Activated CD4-positive, CD25-positive, alpha-beta regulatory T cell (primary cell): ENCODE data around the gene DMPK.
"Not testable (repeated sequence)": the region's sequence is repeated elsewhere in the genome, so short reads cannot be mapped to it uniquely, and the experiment has no call there.

Experiments
- DNase-seq, 4 experiments: peaks; one replicate each; lab custom pipeline; 2025; lab: John Stamatoyannopoulos, UW

Gene DMPK

DNA sequence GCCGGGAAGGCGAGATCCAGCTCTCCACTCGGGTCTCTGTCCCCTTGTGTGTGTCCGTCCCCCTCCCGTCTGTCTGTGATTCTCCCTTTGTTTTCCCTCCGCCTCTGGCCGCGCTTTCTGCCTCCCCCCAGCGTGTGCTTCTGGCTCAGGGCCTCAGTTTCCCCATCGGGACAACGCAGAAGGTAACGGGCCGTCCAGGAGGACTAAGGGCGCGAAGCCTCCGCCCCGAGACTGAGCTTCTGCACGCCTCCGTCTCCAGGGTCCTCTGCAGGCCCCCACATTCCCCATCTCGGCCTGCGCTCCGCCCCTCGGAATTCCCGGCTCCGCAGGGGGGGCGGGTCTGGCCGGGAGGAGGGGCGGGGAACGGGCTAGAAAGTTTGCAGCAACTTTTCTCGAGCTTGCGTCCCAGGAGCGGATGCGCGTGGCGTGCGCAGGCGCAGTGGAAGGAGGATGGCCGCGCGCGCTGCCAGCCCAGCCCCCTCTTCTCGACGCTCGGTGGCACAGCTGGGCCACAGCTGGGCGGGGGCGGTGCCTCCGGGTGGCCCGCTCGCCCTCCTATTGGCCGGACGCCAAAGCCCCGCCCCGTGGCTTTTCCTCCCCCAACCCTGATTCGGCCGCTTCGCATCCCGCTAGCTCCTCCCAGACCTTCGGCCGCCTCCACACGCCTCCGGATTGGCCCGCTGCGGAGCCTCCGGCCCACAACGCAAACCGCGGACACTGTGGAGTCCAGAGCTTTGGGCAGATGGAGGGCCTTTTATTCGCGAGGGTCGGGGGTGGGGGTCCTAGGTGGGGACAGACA lies 13.1 kb downstream of the DMPK start, which contains the start of gene SIX5:
Gene SIX5 (minus strand): TSS at position 269 of the 799 bp plus-strand sequence. CDS start 408 bp downstream, outside the sequence.
- DNase-seq = peak; percentile 88 to 92 (median 90)

- DNase-seq = no peak
Observed at GRCh38 chr19:45768655-45768983, 13.7 kb downstream of the DMPK start.

DNA sequence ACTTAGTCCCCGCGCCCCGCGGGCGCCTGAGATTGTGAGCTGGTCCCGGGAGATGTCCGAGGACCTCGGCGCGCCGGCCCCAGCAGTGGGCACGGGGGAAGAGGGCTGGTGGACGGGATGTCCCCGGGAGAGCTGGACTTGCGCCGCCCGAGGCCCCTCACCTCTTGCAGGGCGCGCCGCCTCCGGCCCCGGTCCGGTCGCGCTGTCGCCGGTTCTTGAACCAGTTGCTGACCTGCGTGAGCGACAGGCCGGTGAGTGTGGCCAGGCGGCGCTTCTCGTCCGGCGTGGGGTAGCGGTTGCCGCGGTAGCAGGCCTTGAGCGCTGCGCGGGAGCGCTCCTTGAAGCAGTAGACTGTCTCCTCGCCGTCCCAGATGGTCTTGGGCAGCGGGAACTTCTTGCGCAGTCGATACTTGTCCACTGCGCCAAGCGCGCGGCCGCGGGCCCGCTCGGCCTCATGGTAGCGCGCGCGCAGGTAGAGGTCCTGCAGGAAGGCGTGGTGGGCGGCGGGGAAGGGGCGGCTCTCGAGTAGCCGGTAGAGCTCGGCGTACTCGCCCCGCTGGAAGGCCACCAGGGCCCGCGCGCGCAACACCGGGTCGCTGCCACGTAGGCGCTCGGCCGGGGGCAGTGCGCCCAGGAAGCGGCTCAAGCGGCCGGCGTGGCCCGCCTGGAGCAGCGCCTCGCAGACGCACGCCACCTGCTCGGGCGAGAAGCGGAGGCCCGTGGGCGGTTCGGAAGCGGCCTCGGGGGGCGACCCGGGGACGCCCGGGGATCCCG lies 14.2 kb downstream of the DMPK start:
- DNase-seq = no peak

- no peak for DNase-seq
Observed at GRCh38 chr19:45767410-45767880, 14.8 kb downstream of the DMPK start.

DNA sequence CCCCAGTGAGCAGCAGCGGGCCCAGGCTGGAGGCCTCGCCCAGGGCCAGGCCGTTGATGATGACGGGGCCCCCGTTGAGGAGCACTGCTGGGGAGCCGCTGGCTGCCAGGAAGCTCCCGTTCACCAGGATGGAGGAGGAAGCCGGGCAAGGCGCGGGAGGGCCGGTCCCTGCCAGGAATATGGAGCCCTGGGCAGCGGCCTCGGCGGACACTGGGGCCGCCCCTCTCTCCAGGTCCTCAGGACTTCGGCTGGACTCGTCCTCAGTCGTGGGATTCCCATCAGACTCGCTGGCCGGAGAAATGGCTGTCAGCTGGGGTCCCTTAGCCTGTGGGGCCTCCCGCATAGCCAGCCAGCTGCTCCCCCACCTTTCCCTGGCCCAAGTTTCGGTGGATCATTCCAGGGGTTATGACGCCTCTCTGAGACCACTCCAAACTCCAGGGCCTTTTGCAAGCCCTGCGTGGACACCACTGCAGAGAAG lies 15.4 kb downstream of the DMPK start:
- DNase-seq = no peak

- peak in 1 of 4 experiments; percentile 20 for DNase-seq
Observed at GRCh38 chr19:45766296-45766868, 15.9 kb downstream of the DMPK start.

- no peak for DNase-seq
Observed at GRCh38 chr19:45765702-45766295, 16.5 kb downstream of the DMPK start.

DNA sequence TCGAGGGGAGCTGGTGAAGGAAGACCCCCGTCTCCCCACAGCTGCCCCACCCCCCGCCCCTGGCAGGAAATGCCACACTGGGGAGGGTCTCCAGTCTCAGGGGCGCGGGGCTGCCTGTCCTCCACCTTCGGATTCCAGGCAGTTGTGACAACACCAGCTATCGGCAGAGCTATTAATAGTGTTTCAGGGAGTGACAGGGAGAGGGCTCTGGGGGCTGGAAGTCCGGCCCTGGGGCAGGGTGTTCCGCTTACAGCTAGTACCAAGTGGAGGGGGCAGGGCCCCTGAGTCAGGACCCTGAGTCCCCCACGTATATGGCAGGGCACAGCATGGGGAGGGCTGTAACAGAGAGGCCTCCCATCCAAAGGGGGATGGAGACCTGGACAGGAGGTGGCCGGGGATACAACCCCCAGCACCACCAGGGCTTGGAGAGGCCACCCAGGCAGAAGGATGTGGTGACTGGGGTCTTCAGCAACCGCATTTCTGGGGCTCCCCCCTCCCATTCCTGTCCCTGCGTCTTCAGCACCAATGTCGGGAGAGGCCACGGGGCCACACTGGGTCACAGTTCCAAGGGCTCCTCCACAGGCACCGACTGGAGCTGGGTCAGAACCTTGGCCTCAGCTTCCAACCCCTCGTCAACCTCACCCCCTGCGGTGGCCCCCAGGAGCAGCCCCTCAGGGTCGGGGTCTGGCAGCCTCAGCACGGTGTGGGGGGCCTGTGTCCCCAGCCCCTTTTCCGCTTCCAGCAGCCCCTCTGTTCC lies 17.2 kb downstream of the DMPK start:
- DNase-seq = no peak

GRCh38 chr19:45764475-45764874 lies 17.8 kb downstream of the DMPK start:
- DNase-seq = no peak

- DNase-seq = no peak
Observed at GRCh38 chr19:45763691-45764294, 18.5 kb downstream of the DMPK start.

- no peak for DNase-seq
Observed at GRCh38 chr19:45762870-45763631, 19.2 kb downstream of the DMPK start.

DNA sequence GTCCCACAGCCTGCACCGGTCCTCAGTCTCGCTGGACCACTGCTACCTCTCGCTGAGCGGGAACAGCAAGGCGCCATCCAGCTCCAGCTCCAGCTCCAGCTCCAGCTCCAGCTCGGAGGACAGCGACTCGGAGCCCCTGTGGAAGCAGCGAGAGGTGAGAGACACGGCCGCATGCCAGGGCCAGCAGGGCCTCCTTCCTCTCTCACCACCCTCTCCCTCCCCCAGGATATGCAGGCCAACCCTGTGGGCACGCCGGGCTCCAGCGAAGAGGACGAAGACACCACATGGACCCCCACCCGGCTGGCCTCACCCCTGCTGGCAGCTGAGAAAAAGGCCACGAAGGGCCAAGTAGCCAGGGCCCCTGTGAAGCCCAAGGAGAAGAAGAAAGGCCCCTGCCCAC lies 20.6 kb downstream of the DMPK start:
- no peak for DNase-seq

GRCh38 chr19:45758921-45759320 lies 23.4 kb downstream of the DMPK start:
- DNase-seq = no peak

- DNase-seq = no peak
Observed at GRCh38 chr19:45757695-45758094, 24.6 kb downstream of the DMPK start.

DNA sequence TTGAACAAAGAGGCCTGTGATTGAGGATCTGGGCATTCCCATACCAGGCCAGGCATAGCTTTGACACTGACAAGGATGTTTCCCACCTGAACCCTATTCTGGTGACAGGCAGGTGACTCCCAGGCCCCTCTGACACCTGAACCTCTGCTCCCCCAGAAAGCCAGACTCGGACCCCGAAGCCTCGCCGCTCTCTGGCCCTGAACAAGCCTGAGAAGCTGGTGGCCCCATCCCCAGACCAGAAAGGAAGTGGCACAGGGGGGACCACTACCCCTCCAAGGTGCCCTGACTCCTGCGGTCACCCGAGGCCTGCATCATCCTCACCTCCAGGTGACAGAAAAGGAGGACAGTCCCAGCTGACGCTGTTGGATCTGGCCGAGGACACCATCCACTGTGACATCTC lies 28.0 kb downstream of the DMPK start:
- no peak for DNase-seq

- DNase-seq = no peak
Observed at GRCh38 chr19:45753548-45753947, 28.7 kb downstream of the DMPK start.

DNA sequence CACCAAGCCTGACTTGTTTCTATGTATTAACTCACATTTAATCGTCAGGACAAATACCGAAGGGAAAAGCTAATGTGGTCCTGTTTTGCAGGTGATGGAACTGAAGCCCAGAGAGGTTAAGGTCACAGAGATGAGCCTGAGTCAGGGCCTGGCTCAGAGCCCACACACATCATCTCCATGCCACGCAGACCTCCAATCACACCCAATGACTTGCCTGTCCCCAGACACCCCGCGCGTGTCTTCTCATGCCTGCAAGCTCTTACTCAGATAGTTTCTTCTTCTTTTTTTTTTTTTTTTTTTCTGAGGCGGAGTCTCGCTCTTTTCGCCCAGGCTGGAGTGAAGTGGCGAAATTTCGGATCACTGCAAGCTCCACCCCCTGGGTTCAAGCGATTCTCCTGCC lies 29.7 kb downstream of the DMPK start:
- DNase-seq = no peak

DNA sequence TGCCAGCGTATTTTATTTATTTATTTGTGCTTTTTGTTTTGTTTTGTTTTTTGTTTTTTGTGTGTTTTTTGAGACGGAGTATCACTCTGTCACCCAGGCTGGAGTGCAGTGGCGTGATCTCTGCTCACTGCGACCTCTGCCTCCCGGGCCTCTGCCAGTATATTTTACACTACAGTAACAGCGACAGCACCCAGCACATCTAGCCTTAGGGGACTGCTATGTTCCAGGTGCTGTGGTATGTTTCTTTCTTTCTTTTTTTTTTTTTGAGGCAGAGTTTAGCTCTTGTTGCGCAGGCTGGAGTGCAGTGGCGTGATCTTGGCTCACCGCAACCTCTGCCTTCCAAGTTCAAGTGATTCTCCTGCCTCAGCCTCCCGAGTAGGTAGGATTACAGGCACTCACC lies 30.8 kb downstream of the DMPK start:
- not testable (repeated sequence) for DNase-seq

DNA sequence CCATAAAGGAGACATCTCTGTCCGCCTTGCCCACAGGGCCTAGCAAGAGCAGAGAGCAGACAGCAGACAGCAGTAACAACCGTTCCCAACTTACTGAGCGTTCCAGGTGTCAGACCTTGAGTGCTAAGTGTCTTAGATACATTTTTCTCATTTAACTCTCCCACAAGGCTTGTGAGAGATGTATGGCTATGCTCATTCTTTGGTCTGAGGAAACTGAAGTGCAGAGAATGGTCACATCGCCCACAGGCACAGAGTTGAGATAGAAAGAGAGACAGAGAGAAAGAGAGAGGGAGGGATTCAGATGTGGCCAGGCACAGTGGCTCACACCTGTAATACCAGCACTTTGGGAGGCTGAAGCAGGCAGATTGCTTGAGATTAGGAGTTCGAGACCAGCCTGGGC lies 34.8 kb downstream of the DMPK start:
- DNase-seq = no peak

DNA sequence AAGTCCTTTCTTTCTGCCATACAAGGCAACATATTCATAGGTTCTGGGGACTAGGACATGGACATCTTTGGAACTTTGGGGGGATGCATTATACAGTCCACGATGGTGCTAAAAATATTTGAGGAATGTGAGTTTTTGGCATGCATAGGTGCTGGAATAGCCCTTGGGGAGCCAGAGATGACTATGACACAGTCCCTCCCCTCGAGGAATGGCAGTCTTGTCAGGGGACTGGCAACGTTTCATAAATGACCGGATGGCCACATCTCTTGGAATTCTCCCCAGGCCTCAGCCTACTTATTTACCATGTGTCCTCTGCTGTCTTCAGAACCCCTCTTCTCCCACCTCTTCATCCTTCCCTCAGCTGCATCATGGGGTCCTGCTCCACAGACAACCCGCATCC lies 35.4 kb downstream of the DMPK start:
- no peak for DNase-seq
